ENCODE results near the gene NEDD4L.

The NEDD4L gene

DNA sequence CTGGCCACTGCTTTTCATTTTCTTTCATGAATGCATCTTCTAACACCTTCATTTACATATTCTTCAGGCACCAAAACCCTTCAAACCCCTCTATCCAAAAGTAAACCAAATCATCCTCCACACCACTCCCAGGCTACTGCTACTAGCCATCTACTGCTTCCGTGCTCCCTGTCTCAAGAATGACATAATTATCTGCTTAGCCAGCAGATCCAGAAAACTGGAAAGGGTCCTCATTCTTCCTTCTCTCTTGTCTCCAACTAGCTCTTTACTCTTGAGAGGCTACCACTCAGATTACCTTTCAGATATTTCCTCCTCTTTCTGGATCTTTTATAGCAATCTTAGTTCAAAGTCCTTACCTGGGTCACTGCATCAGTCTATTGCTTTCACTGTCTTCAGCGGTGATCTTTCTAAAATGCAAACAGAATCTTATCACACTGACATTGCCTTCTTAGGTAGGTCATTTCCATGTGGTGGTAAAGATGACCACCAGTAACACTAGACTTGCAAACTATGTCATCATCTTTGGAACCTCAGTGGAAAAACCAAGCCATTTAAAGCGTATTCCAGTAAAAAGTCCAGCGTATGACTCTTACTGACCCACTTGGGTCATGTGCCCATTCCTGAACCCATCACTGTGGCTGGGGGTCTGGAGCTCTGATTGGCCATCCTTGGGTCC lies 15.8 kb upstream of the NEDD4L start:
- POLR2A ChIA-PET, result no interaction called here
- CTCF ChIA-PET, result interaction anchor here (1.2 to 3.7 kb wide), 2 partner anchors 15 to 94 kb away, joined by 3 to 22 read pairs; partner anchors contain the start of gene NEDD4L
- DNase-seq (ENCODE audit: low read depth, low spot score), result no peak
- no peak overlapping the region for H3K4me3 ChIP-seq (ENCODE audit: low read depth, low read length)
- TF ChIP-seq CTCF (IDR thresholded peaks at IDR 0.05; ENCODE audit: insufficient read depth, low read length, missing control alignments), result no peak

DNA sequence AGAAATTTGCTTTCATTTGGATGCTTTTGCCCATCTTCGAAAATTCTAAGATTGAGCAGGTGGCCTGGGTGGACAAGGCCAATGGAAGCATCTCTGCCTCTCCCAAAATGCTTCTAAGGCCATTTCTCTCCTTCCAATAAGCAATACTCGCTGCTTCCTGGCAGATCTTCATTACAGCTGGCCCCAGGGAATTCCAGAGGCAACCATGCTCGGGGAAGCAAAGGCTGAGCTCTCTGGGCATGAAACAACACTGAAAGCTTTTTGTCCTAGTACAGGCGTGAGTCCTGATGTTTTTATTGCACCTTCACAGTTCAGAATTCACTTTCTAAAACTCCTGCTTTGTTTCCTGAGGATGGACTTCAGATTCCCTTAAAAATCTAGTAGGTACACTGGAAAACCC lies 11.8 kb upstream of the NEDD4L start:
- CTCF ChIA-PET, result interaction anchor here (1.6 to 2.2 kb wide), 2 partner anchors 9 to 11 kb away, joined by 7 read pairs; partner anchors contain the start of gene NEDD4L
- no peak for TF ChIP-seq CTCF (IDR thresholded peaks at IDR 0.05; ENCODE audit: insufficient read depth, low read length, missing control alignments)
- no peak overlapping the region for H3K4me3 ChIP-seq (ENCODE audit: low read depth, low read length)
- POLR2A ChIA-PET, result no interaction called here
- DNase-seq (ENCODE audit: low read depth, low spot score), result no peak

- TF ChIP-seq CTCF (IDR thresholded peaks at IDR 0.05; ENCODE audit: insufficient read depth, low read length, missing control alignments), result no peak
- CTCF ChIA-PET, result interaction anchor here (1.1 to 1.6 kb wide), 2 partner anchors 8 to 10 kb away, joined by 3 to 7 read pairs; no protein-coding TSS in a partner anchor
- no peak overlapping the region for H3K4me3 ChIP-seq (ENCODE audit: low read depth, low read length)
- POLR2A ChIA-PET, result no interaction called here
- DNase-seq (ENCODE audit: low read depth, low spot score), result no peak
Measured at GRCh38 chr18:58033216-58033615, 10.8 kb upstream of the NEDD4L start.

DNA sequence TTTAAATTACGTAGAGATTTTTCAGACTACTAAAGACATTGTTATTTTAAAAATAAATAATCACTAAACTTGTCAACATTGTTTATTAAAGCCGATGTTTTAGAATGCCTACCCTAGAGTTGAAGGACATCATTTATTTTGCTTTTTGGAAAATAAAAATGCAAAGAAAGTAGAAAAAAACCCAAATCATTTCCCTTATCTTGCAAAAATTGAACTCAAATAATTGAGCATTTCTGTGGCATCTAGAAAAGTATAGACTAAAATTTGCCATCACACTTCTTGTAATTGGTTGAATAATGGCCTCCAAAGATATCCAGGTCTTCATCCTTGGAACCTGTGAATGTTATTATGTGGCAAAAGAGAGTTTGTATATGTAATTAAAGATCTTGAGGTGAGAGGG lies 9.7 kb upstream of the NEDD4L start:
- POLR2A ChIA-PET, result no interaction called here
- H3K4me3 ChIP-seq (ENCODE audit: low read depth, low read length), result no peak overlapping the region
- DNase-seq (ENCODE audit: low read depth, low spot score), result no peak
- CTCF ChIA-PET, result no interaction called here
- TF ChIP-seq CTCF (IDR thresholded peaks at IDR 0.05; ENCODE audit: insufficient read depth, low read length, missing control alignments), result no peak

GRCh38 chr18:58037163-58037562 lies 6.9 kb upstream of the NEDD4L start:
- no peak for TF ChIP-seq CTCF (IDR thresholded peaks at IDR 0.05; ENCODE audit: insufficient read depth, low read length, missing control alignments)
- H3K4me3 ChIP-seq (ENCODE audit: low read depth, low read length), result no peak overlapping the region
- ChIA-PET CTCF (interaction anchor here (1.2 kb wide), 1 partner anchor 99 kb away, joined by 3 read pairs; no protein-coding TSS in a partner anchor), POLR2A (no interaction called here)
- no peak for DNase-seq (ENCODE audit: low read depth, low spot score)

DNA sequence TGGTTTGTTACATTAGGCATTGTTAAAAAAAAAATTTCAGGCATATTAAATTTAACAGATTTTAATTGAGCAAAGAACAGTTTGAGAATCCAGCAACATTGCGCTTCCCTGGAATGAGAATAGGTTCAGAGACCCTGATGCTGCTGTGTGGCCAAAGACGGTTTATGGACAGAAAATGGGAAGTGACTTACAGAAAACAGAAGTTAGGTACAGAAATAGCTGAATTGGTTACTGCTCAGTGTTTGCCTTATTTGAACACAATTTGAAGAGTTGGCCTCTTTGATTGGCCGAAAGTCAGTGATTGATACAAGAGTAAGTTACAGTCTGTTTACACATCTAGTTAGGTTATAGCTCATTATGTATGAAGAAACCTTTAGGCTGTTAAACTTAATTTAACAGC lies 6.0 kb upstream of the NEDD4L start:
- POLR2A ChIA-PET, result no interaction called here
- no peak for DNase-seq (ENCODE audit: low read depth, low spot score)
- TF ChIP-seq CTCF (IDR thresholded peaks at IDR 0.05; ENCODE audit: insufficient read depth, low read length, missing control alignments), result no peak
- H3K4me3 ChIP-seq (ENCODE audit: low read depth, low read length), result no peak overlapping the region
- CTCF ChIA-PET, result interaction anchor here (0.9 to 1.3 kb wide), 3 partner anchors 84 to 154 kb away, joined by 3 read pairs; no protein-coding TSS in a partner anchor

All from AG04449 (cell line).